SHP77 treated with DMSO at 0.1 percent for 48 hours (cell line): ENCODE data around the gene KIF18A.
"Not testable (repeated sequence)": the region's sequence is repeated elsewhere in the genome, so short reads cannot be mapped to it uniquely, and the experiment has no call there.

Experiments
- DNase-seq: peaks from one replicate; lab custom pipeline; 2025; lab: John Stamatoyannopoulos, UW

The KIF18A gene

GRCh38 chr11:28106353-28107043 lies 1.5 kb downstream of the KIF18A start:
- DNase-seq: no peak

GRCh38 chr11:28105869-28106268 lies 2.1 kb downstream of the KIF18A start:
- no peak for DNase-seq

GRCh38 chr11:28104984-28105383 lies 3.0 kb downstream of the KIF18A start:
- no peak for DNase-seq

- DNase-seq: no peak
Observed at GRCh38 chr11:28104425-28104824, 3.5 kb downstream of the KIF18A start.

GRCh38 chr11:28102300-28102699 lies 5.7 kb downstream of the KIF18A start:
- not testable (repeated sequence) for DNase-seq

GRCh38 chr11:28100665-28101064 lies 7.3 kb downstream of the KIF18A start:
- DNase-seq: no peak

- DNase-seq: no peak
Observed at GRCh38 chr11:28099715-28100114, 8.2 kb downstream of the KIF18A start.

GRCh38 chr11:28098257-28098656 lies 9.7 kb downstream of the KIF18A start:
- DNase-seq: no peak

- DNase-seq: no peak
Observed at GRCh38 chr11:28092786-28093185, 15.2 kb downstream of the KIF18A start.

GRCh38 chr11:28090052-28090749 lies 17.8 kb downstream of the KIF18A start:
- no peak for DNase-seq

GRCh38 chr11:28089378-28089777 lies 18.6 kb downstream of the KIF18A start:
- DNase-seq: no peak

GRCh38 chr11:28087693-28088092 lies 20.3 kb downstream of the KIF18A start:
- not testable (repeated sequence) for DNase-seq

GRCh38 chr11:28087192-28087591 lies 20.8 kb downstream of the KIF18A start:
- DNase-seq: not testable (repeated sequence)

GRCh38 chr11:28086569-28086968 lies 21.4 kb downstream of the KIF18A start:
- no peak for DNase-seq

- no peak for DNase-seq
Observed at GRCh38 chr11:28083118-28083517, 24.8 kb downstream of the KIF18A start.

GRCh38 chr11:28077521-28077920 lies 30.4 kb downstream of the KIF18A start:
- no peak for DNase-seq

GRCh38 chr11:28072321-28072720 lies 35.6 kb downstream of the KIF18A start:
- DNase-seq: no peak

GRCh38 chr11:28071305-28071704 lies 36.7 kb downstream of the KIF18A start:
- no peak for DNase-seq

GRCh38 chr11:28058333-28058732 lies 49.6 kb downstream of the KIF18A start:
- no peak for DNase-seq

- no peak for DNase-seq
Observed at GRCh38 chr11:28054821-28055220, 53.1 kb downstream of the KIF18A start.

GRCh38 chr11:28049338-28050216 lies 58.4 kb downstream of the KIF18A start:
- DNase-seq: no peak

- no peak for DNase-seq
Observed at GRCh38 chr11:28048812-28049211, 59.1 kb downstream of the KIF18A start.
